ENCODE measurements around the gene PKNOX2.

The PKNOX2 gene

GRCh38 chr11:125351033-125351867 lies 186.7 kb downstream of the PKNOX2 start:
- Histone ChIP-seq H3K9ac (ENCODE audit: low read depth, low read length) (no peak overlapping the region), H3K4me1 (ENCODE audit: control insufficient read depth, insufficient read depth, low read length) (peaks cover 18% of the 10 kb centered on the region), H3K4me3 (ENCODE audit: low read depth, low read length) (no peak overlapping the region; the same call in 1 of the 2 replicates), H3K27me3 (ENCODE audit: control insufficient read depth, insufficient read depth, low read length) (peaks cover 13% of the 10 kb centered on the region), H3K36me3 (ENCODE audit: control insufficient read depth, insufficient read depth, low read length) (no peaks in the 10 kb centered on the region), H3K9me3 (ENCODE audit: control insufficient read depth, insufficient read depth, low read length) (no peaks in the 10 kb centered on the region), H3K27ac (ENCODE audit: low read depth, low read length) (no peak overlapping the region)

GRCh38 chr11:125351868-125352250 lies 187.3 kb downstream of the PKNOX2 start:
- no peak overlapping the region for H3K9ac ChIP-seq (ENCODE audit: low read depth, low read length)
- H3K4me3 ChIP-seq (ENCODE audit: low read depth, low read length), result no peak overlapping the region
- no peak overlapping the region for H3K27ac ChIP-seq (ENCODE audit: low read depth, low read length)
- H3K27me3 ChIP-seq (ENCODE audit: control insufficient read depth, insufficient read depth, low read length), result peaks cover 7% of the 10 kb centered on the region
- peaks cover 24% of the 10 kb centered on the region for H3K4me1 ChIP-seq (ENCODE audit: control insufficient read depth, insufficient read depth, low read length)
- no peaks in the 10 kb centered on the region for H3K9me3 ChIP-seq (ENCODE audit: control insufficient read depth, insufficient read depth, low read length)
- H3K36me3 ChIP-seq (ENCODE audit: control insufficient read depth, insufficient read depth, low read length), result no peaks in the 10 kb centered on the region

- Histone ChIP-seq H3K27me3 (ENCODE audit: control insufficient read depth, insufficient read depth, low read length) (no peaks in the 10 kb centered on the region), H3K27ac (ENCODE audit: low read depth, low read length) (peak overlapping the region; percentile 54), H3K36me3 (ENCODE audit: control insufficient read depth, insufficient read depth, low read length) (no peaks in the 10 kb centered on the region), H3K9ac (ENCODE audit: low read depth, low read length) (no peak overlapping the region), H3K4me1 (ENCODE audit: control insufficient read depth, insufficient read depth, low read length) (0 out of 2 replicates have a peak, but pooled peaks cover 7% of the 10 kb centered on the region), H3K9me3 (ENCODE audit: control insufficient read depth, insufficient read depth, low read length) (no peaks in the 10 kb centered on the region), H3K4me3 (ENCODE audit: low read depth, low read length) (no peak overlapping the region)
Measured at GRCh38 chr11:125356797-125357196, 192.2 kb downstream of the PKNOX2 start.

GRCh38 chr11:125357551-125357950 lies 193.0 kb downstream of the PKNOX2 start:
- H3K36me3 ChIP-seq (ENCODE audit: control insufficient read depth, insufficient read depth, low read length), result no peaks in the 10 kb centered on the region
- H3K9ac ChIP-seq (ENCODE audit: low read depth, low read length), result no peak overlapping the region
- H3K9me3 ChIP-seq (ENCODE audit: control insufficient read depth, insufficient read depth, low read length), result no peaks in the 10 kb centered on the region
- 0 out of 2 replicates have a peak, but pooled peaks cover 7% of the 10 kb centered on the region for H3K4me1 ChIP-seq (ENCODE audit: control insufficient read depth, insufficient read depth, low read length)
- no peak overlapping the region for H3K27ac ChIP-seq (ENCODE audit: low read depth, low read length)
- no peaks in the 10 kb centered on the region for H3K27me3 ChIP-seq (ENCODE audit: control insufficient read depth, insufficient read depth, low read length)
- H3K4me3 ChIP-seq (ENCODE audit: low read depth, low read length), result no peak overlapping the region

GRCh38 chr11:125358254-125358840 lies 193.8 kb downstream of the PKNOX2 start:
- Histone ChIP-seq H3K9me3 (ENCODE audit: control insufficient read depth, insufficient read depth, low read length) (no peaks in the 10 kb centered on the region), H3K4me3 (ENCODE audit: low read depth, low read length) (no peak overlapping the region), H3K27ac (ENCODE audit: low read depth, low read length) (no peak overlapping the region), H3K4me1 (ENCODE audit: control insufficient read depth, insufficient read depth, low read length) (0 out of 2 replicates have a peak, but pooled peaks cover 7% of the 10 kb centered on the region), H3K9ac (ENCODE audit: low read depth, low read length) (no peak overlapping the region), H3K27me3 (ENCODE audit: control insufficient read depth, insufficient read depth, low read length) (no peaks in the 10 kb centered on the region), H3K36me3 (ENCODE audit: control insufficient read depth, insufficient read depth, low read length) (no peaks in the 10 kb centered on the region)

GRCh38 chr11:125359130-125359529 lies 194.6 kb downstream of the PKNOX2 start:
- Histone ChIP-seq H3K36me3 (ENCODE audit: control insufficient read depth, insufficient read depth, low read length) (no peaks in the 10 kb centered on the region), H3K9ac (ENCODE audit: low read depth, low read length) (no peak overlapping the region), H3K27me3 (ENCODE audit: control insufficient read depth, insufficient read depth, low read length) (no peaks in the 10 kb centered on the region), H3K27ac (ENCODE audit: low read depth, low read length) (no peak overlapping the region), H3K4me3 (ENCODE audit: low read depth, low read length) (no peak overlapping the region), H3K4me1 (ENCODE audit: control insufficient read depth, insufficient read depth, low read length) (0 out of 2 replicates have a peak, but pooled peaks cover 7% of the 10 kb centered on the region), H3K9me3 (ENCODE audit: control insufficient read depth, insufficient read depth, low read length) (no peaks in the 10 kb centered on the region)

GRCh38 chr11:125360066-125360465 lies 195.5 kb downstream of the PKNOX2 start:
- Histone ChIP-seq H3K9me3 (ENCODE audit: control insufficient read depth, insufficient read depth, low read length) (no peaks in the 10 kb centered on the region), H3K4me3 (ENCODE audit: low read depth, low read length) (no peak overlapping the region), H3K4me1 (ENCODE audit: control insufficient read depth, insufficient read depth, low read length) (0 out of 2 replicates have a peak, but pooled peaks cover 7% of the 10 kb centered on the region), H3K27ac (ENCODE audit: low read depth, low read length) (no peak overlapping the region), H3K36me3 (ENCODE audit: control insufficient read depth, insufficient read depth, low read length) (no peaks in the 10 kb centered on the region), H3K9ac (ENCODE audit: low read depth, low read length) (no peak overlapping the region), H3K27me3 (ENCODE audit: control insufficient read depth, insufficient read depth, low read length) (no peaks in the 10 kb centered on the region)

GRCh38 chr11:125364121-125364826 lies 199.7 kb downstream of the PKNOX2 start:
- Histone ChIP-seq H3K36me3 (ENCODE audit: control insufficient read depth, insufficient read depth, low read length) (no peaks in the 10 kb centered on the region), H3K27ac (ENCODE audit: low read depth, low read length) (no peak overlapping the region), H3K9me3 (ENCODE audit: control insufficient read depth, insufficient read depth, low read length) (no peaks in the 10 kb centered on the region), H3K27me3 (ENCODE audit: control insufficient read depth, insufficient read depth, low read length) (no peaks in the 10 kb centered on the region), H3K9ac (ENCODE audit: low read depth, low read length) (no peak overlapping the region), H3K4me1 (ENCODE audit: control insufficient read depth, insufficient read depth, low read length) (peaks cover 1% of the 10 kb centered on the region), H3K4me3 (ENCODE audit: low read depth, low read length) (no peak overlapping the region)

GRCh38 chr11:125365196-125365931 lies 200.8 kb downstream of the PKNOX2 start:
- H3K9me3 ChIP-seq (ENCODE audit: control insufficient read depth, insufficient read depth, low read length), result no peaks in the 10 kb centered on the region
- H3K27me3 ChIP-seq (ENCODE audit: control insufficient read depth, insufficient read depth, low read length), result no peaks in the 10 kb centered on the region
- H3K9ac ChIP-seq (ENCODE audit: low read depth, low read length), result no peak overlapping the region
- H3K27ac ChIP-seq (ENCODE audit: low read depth, low read length), result no peak overlapping the region
- H3K36me3 ChIP-seq (ENCODE audit: control insufficient read depth, insufficient read depth, low read length), result no peaks in the 10 kb centered on the region
- H3K4me3 ChIP-seq (ENCODE audit: low read depth, low read length), result no peak overlapping the region
- H3K4me1 ChIP-seq (ENCODE audit: control insufficient read depth, insufficient read depth, low read length), result peaks cover 12% of the 10 kb centered on the region

GRCh38 chr11:125367710-125368109 lies 203.2 kb downstream of the PKNOX2 start:
- Histone ChIP-seq H3K27me3 (ENCODE audit: control insufficient read depth, insufficient read depth, low read length) (peaks cover under 1% of the 10 kb centered on the region; the same call in 1 of the 2 replicates), H3K36me3 (ENCODE audit: control insufficient read depth, insufficient read depth, low read length) (no peaks in the 10 kb centered on the region), H3K9ac (ENCODE audit: low read depth, low read length) (no peak overlapping the region), H3K9me3 (ENCODE audit: control insufficient read depth, insufficient read depth, low read length) (no peaks in the 10 kb centered on the region), H3K4me1 (ENCODE audit: control insufficient read depth, insufficient read depth, low read length) (peaks cover 32% of the 10 kb centered on the region), H3K4me3 (ENCODE audit: low read depth, low read length) (no peak overlapping the region), H3K27ac (ENCODE audit: low read depth, low read length) (no peak overlapping the region)

Data from HUES48 (cell line).